AML-193 (cell line): ENCODE results near the gene ZNF407.

ENCODE experiments used
- DNase-seq, 2 experiments: peaks; one replicate each; lab custom pipeline; 2025; lab: John Stamatoyannopoulos, UW

The ZNF407 gene

DNA sequence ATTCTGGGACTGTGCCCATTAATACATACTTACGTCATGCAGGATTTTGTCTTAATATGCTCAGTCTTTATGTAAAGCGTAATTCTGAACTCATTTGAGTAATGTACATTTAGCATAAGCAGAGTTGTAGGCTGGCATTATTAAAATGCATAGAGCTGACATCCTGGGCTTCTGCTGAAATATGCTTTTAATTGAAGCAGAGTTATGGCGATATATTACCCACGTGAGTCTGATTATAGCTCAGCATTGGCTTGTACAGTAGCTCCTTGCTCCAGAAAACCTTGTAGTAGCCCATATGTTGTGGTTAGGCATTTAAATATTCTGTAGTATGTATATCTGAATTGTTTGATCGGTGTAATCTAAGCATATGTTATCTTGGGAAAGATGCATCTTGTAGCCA, 377.3 kb downstream of the ZNF407 start:
- no peak for DNase-seq

DNA sequence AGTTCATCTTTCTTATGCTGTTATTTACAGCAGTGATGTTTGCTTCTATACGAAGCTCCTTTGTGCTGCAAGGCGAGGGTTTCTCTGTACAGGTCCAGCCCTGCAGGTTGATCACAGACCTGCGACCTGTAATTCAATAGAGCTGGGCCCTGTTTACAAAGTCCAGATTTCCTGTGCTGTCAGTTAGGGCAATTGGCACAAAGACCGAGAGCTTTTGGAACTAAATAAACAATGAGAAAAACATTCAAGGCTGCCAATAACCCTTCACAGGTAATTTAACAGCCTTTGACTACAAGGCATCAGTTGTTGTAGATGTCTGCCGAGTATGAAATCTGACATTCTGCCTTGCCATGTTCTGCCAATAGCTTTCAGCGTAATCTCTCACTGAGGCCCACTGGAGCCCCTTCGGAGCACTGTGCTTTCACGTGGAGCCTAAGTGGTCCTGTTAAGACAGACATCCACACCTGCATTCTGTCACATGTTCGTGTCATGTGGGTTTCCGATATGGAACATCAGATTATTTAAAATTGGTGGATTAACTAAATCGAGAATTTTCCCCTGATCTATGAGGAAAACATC, 378.8 kb downstream of the ZNF407 start:
- no peak for DNase-seq

DNA sequence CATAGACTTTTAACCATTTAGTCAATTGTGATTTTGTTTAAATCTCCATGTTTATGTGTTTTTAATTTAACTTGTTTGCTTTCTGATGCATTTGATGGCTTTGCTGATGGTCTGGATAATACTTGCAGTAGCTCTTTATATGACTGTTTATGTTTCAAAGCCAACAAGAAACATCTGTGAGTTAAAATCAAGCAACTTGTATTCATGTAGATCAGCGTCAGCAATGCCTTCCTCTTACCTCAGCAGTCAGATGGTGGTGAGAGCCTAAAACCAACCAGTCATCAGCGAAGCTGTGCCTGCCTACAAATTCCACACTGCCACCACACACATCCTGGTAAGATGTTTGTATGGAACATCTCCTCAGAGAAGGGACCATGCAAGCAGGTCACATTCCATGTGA, 379.4 kb downstream of the ZNF407 start:
- DNase-seq = no peak

DNA sequence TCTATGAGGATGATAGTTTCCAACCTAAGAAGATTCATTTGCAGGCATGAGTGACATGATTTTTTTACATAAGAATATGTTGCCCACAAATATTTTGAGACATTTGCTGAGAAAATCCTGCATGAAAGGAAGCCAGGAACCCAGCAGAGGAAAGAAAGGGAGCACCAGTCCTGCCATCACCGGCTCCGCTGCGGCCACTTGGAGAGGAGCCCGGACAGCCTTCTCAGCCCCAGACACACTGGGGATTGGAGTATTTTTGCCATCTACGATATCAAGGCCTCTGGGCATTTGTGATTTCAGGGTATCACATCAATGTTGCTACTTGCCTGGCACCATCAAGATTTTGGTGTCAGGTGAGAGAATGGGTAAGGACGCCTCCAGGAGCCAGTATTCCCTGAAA, 383.0 kb downstream of the ZNF407 start:
- DNase-seq = no peak

DNA sequence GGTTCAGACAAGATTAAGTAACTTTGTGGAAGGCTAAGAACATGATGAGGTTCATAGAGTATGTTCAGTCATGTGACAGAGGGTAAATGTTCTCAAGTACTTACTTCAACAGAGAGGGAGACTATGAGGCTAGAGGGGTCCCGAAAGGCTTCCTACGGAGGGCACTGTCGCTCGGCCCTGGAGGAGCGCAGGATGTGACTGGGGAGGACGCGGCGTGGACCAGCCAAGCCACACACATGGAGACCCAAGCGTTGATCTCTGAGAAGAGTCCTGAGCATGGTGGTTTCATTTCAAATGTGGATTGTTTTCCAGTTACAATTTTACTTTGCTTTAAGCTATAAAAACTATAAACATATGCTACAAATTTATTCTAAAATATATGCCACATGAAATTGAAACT, 383.8 kb downstream of the ZNF407 start:
- DNase-seq = no peak

DNA sequence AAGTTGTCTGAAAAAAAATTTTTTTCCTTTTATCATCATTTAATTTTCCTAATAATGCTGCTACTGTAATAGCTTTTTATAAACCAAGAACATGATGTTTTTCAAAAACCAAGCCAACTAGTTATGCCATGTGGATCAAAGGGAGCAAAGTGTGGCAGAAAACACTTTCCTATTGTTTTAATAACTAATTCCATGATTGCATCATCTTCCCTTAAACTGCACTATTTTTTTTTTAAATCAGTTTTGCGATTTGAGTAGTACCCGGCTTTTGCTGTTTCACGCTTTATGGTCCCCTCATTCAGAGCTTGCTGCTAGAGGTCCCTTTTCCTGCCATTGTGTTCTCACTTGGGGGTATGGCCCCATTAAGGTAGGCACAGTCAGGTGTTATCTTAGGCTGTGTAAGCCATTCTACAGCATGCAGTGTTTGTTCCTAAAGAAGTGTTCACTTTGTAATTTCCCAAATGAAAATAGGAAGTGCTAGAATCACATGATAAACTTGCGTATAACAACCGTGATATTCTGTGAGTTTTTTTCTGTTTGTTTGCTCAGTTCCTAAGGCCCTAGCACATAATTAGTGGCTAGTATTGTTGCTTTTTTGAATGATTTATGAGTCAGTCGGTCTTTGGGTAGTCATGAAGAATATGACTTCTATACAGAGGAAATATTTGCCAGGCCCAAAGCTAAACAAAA, 385.4 kb downstream of the ZNF407 start:
- DNase-seq = no peak

DNA sequence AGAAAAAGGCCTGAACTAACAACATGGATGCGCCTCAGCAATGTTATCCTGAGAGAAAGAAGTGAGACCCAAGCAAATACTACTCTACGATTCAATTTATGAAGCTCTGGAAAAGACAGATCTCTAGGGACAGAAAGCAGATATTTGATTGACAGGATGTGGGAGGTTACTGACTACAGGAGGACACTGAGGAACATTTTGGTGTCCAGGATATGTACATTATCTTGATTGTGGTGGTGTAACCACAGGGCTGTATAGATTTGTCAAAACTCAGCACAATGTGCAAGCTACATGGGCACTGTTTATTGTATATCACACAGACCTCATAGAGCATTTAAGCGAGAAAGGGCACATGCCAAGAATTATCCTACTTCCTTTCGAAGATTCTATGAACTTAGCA, 391.5 kb downstream of the ZNF407 start:
- no peak for DNase-seq

DNA sequence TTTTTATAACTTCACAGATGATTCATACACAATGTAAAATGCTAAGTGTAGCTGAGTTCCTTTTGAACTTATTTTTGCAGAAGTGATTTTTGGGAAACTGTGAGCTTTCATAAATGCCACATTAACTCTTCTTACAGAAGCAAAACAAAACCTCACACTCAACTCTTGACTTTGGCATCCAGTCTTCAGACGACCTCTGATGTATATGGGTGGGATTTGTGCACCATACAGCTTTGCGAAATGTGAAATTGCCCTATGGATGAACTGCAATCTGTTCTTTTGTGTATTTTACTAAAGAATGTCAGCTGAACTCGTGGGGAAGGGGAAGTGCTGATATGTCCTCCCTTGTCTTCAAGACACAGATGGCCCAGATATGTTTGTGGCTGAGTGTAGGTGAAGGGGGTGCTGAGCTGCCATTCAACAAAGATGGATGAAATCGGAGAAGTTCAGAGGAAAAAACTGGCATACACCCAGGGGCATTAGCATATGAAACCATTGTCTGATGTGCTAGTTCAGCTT, 393.0 kb downstream of the ZNF407 start:
- DNase-seq = peak; percentile 59 to 62

DNA sequence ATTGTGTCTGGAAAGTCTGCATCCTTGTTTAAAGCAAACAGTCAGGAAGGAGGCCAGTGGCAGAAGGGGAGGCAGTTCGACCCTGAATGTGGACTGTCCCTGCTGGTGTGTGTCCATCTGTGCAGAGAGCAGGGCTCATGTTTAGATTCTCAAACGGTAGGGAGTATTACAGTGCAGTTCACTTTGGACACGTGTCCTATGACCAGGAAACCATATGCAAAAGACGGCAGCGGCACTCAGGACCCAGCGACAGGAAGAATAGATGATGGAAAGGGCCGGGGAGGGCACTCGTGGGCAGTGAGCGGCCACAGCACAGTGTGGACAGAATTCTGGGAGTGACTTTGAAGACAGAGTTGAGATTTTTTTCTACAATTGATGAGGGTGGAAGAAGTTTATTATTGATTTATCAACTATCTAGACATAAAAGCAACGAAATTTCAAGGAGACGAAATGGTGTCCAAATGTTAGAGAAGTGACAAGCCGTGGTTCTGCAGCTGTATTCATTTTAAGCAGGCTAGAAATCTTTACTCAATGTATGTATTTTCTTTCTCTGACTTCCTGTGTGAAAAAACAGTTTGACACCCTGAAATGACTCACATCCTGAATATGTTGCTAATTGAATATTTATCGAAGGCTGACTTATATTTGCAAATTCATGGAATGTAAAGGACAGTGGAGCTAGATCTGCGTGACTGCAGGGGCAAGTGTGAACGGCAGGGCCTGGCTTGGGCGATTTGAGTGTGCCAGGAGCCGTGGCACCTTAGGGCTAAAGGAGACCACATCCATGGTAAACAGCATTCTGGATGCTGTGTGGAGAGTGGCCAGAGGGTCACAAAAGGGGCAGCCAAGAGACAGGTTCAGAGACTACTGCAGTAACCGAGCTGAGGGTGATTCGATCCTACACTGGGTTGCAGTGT, 397.1 kb downstream of the ZNF407 start:
- DNase-seq = peak; percentile 52 to 61

DNA sequence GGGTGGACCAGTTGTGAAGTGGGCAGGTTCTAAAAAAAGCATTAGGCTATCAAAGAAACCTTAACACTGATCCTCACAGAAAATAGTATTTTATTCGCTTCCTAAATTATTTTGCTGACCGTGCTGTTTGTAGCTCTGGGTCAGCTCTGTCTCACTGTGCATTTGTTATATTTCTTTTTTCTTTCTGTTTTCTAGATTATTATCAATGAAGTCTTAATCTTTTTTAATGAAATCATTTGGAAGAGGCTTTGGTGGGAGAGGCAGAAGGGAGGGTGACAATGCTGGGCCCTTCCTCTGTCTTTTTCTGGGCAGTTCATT, 397.7 kb downstream of the ZNF407 start:
- no peak for DNase-seq

DNA sequence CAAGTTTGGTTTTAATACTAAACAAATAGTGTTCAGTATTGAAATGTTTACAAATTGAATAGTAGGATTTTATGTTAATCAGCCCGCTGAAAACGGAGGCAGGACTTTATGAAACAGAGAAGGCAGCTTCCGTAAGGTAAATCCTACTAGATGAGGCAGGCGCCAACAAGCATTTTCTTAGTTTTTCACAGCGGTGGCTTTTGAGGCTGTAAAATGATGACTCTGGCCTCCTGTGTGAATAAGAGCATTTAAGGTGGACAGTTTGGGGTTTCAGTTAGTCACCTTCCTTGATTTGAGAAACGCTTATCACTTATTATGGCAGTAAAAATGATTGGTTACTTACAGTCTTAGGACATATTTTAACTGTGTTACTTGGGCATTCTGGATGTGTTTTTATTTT, 398.4 kb downstream of the ZNF407 start:
- DNase-seq = no peak

DNA sequence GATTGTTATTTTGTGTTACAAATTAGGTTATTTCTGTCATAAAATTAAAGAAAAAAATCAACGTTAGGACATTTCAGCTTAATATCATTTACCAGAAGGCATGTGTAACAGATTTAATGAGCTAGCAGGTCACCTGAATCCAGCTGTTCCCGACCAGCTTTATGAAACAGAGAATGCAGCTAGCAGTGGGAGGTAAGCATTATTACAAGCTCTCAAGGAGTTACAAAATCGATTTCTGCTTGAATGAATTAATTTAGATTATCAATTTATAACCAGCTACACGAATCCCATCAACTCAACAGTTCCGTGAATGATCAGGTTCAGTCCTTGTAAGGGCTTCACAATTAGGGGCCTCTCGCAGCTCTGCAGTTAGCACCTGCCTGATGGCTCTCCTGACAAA, 399.3 kb downstream of the ZNF407 start:
- no peak for DNase-seq

DNA sequence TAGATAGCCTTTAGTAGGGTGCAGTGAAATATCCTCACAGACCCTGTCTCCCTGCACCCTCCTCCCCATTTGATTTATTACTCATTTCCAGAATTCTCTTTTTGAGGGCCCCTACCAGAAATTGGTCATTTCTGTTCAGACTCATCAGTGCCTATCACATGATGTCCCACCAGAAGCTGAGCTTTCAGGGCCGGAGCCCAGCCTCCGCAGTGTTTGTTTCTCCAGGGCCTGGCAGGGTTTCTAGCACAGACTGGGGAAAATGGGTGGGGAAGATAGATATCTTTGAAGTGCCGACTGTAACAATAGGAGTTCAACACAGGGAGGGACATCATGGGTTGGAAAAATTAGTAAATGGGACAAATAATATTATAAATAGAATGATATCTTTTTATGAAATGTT, 403.2 kb downstream of the ZNF407 start:
- no peak for DNase-seq

DNA sequence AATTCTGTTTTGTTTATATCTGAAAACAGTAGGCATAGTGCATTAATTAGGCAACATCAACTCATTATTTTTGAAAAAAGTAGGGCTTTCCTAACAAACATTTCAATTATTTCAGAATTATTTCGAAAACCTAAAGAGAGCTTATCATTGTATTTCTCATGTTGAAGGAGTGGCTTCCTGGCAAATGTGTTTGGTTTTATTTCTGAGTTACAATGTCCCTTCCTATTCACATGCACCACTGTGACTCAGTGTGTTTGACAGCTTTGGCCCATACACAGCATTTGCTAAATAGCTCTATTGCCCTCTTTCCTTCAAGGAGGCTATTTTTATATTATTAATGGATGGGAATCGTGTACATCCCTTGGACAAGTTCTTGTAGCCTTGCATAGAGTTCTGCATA, 405.4 kb downstream of the ZNF407 start:
- DNase-seq = no peak

DNA sequence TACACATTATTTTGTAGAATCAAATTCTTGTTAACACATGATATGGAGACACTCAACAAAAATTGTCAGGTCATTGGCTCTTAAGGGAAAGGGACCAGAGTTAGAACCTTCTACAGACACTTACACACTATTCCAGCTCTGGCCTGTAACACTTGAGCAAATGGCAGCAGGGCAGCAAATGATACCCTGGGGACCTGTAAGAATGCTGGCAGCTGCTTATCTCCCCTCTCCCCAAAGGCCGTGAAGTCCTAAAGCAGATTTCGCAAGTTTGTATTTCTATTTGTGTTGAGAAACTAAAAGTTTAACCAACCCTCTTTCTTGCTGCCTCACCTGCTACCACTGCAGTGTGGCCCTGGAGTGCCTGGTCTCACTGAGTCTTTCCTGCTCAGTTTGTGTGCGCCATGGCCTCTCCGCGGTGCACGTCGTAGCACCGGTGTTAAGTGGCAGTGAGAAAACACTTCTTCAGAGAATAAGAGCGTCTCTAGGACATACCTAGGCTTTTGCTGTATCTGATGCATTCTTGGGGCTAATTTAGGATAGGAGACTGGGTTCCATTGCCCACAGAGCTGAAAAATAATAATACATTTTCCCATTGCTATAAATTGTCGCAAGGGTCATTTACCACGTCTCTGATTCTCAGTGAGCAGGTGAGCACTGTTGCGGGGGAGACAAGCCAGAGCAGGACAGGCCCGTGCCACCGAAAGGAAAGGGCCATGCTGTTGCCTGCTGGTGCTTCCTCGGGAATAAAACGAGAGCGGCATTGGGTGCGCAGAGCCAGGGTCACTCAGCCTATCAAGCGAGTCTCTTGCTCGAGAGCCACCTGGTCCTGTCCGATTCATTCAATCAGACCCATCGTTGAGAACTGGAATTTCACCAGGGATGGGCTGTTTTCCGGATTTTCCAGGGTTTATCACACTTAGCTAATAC, 406.4 kb downstream of the ZNF407 start:
- no peak for DNase-seq

DNA sequence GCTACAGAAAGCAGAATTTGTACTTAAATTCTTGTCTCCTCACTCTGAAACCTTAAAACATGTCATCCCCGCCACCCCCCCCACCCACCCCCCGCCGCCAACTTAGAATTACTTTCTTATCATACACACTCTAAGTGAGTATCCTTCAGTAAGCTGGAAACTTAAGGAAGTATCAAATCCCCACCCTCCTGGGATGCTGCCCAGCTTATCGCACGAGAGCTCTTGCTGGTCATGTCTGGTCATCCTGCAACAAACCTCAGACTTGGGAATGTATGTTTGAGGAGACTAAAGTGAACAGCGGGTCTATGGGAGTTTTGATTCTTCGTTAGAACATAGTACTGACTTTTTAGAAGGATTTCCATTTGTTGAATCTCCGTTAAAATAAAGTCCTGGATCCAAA, 408.0 kb downstream of the ZNF407 start:
- DNase-seq = no peak

DNA sequence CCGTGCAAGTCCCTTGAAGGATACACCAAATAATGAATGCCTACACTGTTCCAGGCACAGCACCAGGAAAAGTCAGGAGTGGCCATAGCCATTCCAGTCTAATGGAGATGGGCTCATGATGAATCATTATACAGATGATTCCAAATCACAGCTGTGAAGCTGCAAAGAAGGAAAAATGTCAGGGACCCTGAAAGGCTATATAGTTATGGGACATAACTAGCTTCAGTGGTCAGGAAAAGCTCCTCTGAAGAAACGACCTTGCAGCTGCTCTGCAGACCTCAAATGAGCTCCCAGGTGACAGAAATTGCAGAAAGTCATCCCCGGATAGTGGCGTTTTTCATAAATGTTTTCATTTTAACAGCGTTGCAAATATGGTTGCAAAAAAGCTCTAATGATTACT, 410.5 kb downstream of the ZNF407 start:
- DNase-seq = no peak

DNA sequence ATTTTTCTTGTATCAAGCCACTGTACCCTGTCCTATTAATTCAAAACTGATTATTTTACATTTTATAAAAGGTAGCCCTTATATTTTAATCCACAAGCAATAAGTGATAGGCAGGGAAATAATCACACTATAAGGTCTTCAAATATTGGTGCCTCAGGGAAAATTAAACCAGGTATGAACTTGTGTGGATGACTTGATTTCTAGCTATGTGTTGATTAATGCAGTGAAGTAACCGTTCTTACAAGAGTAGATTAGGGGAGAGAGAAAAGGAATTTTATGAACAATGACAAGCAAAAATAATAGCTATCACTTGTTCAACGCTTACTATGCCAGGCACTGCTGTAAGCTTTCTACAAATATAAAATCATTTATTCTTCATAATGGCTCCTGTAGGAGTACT, 411.6 kb downstream of the ZNF407 start:
- no peak for DNase-seq

DNA sequence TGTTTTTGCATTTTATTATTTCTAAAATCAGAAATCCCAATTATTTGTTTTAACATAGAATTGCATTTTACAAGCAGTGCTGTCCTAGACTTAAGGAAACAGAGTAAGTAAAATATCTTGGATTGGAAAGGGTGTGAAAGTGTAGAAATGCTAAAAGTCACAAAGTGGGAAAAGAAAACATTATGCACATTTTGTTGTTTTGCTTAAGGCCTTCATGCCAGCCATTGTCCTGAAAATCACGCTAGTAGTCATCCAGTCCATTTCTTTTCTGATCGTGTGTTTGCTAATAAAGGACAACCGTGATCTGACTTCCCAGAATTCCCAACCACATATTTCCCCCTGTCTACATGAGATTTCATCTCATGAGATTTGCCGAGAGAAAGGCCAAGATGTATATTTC, 412.2 kb downstream of the ZNF407 start:
- DNase-seq = no peak

DNA sequence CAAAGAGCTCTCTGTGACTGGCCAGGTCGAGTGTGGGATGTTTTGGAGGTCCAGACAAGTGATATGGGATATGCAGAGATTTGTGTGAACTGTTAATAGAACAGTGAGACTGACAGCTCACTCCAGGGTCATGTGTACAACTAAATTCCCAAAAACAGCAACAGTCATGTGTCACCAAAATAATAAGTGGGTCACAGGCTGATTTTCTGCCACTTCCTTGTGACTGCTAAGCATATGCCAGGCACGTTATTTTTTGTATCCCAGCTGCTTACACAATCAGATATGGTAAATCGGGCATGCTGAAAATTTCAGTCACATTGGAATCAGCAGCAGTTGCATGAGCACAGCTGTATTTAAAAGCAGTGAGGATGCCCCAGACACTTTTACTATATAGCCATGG, 412.6 kb downstream of the ZNF407 start:
- no peak for DNase-seq

DNA sequence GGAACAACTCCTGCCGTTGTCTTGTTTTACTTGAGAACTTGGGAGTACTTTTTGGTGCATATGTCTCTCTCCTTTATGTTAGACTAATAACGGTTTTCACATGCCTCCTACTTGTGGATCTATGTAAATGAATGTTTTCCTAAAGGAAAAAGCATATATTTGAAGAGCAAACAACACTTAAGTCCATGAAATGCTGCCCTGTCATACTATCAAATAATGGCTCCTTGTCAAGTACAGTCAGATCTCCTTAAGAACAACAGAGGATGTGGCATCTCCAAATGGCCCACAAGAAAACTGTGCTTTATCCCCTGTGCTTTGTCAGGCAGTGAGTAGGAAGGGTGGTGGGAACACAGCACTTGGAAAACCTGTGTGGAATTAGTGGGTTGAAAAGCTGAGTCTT, 413.0 kb downstream of the ZNF407 start:
- no peak for DNase-seq
